ENCODE data around the gene HIRIP3.

HIRIP3 gene

DNA sequence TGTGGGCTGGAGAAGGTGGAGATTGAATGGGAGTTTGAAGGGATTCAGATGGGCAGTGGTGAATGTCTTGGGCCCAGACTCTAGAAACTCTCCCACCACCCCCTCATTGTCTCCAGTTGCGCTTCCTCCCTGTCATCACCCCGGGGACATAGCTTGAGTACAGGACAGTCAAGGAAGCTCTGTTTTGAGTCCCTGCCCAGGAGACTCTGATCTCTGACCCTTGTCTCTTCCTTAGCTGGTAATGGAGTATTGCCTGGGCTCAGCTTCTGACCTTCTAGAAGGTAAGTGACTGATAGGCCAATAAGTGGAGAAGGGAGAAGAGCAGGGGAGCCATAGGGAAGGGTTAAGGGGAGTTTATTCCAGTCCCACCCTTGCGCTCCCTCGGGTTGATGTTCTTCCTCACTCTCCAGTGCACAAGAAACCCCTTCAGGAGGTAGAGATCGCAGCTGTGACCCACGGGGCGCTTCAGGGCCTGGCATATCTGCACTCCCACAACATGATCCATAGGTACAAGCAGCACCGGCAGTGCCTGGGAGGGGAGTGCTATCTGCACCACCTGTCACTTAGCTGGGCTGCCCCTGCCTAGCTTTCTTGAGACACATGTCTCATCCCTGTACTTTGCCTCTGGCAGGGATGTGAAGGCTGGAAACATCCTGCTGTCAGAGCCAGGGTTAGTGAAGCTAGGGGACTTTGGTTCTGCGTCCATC, 16.7 kb downstream of the HIRIP3 start:
- H3K4me3 ChIP-seq (replicated peaks; ENCODE audit: insufficient read depth, low read length), result no peak overlapping the region
- H3K27ac ChIP-seq (replicated peaks), result no peak overlapping the region
- no peak for DNase-seq (ENCODE audit: low read depth in 1 of 2, low spot score in 1 of 2)
- TF ChIP-seq, protein P1, sequence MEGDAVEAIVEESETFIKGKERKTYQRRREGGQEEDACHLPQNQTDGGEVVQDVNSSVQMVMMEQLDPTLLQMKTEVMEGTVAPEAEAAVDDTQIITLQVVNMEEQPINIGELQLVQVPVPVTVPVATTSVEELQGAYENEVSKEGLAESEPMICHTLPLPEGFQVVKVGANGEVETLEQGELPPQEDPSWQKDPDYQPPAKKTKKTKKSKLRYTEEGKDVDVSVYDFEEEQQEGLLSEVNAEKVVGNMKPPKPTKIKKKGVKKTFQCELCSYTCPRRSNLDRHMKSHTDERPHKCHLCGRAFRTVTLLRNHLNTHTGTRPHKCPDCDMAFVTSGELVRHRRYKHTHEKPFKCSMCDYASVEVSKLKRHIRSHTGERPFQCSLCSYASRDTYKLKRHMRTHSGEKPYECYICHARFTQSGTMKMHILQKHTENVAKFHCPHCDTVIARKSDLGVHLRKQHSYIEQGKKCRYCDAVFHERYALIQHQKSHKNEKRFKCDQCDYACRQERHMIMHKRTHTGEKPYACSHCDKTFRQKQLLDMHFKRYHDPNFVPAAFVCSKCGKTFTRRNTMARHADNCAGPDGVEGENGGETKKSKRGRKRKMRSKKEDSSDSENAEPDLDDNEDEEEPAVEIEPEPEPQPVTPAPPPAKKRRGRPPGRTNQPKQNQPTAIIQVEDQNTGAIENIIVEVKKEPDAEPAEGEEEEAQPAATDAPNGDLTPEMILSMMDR (IDR thresholded peaks at IDR 0.05; ENCODE audit: insufficient read depth, low read length), result no peak
- TF ChIP-seq POLR2AphosphoS5 (IDR thresholded peaks at IDR 0.05; ENCODE audit: low read depth) (no peak), SPI1 (IDR thresholded peaks at IDR 0.05; ENCODE audit: borderline replicate concordance, low read depth) (no peak), GABPA (IDR thresholded peaks at IDR 0.05; ENCODE audit: low read depth) (no peak)
- TF ChIP-seq, protein P2, sequence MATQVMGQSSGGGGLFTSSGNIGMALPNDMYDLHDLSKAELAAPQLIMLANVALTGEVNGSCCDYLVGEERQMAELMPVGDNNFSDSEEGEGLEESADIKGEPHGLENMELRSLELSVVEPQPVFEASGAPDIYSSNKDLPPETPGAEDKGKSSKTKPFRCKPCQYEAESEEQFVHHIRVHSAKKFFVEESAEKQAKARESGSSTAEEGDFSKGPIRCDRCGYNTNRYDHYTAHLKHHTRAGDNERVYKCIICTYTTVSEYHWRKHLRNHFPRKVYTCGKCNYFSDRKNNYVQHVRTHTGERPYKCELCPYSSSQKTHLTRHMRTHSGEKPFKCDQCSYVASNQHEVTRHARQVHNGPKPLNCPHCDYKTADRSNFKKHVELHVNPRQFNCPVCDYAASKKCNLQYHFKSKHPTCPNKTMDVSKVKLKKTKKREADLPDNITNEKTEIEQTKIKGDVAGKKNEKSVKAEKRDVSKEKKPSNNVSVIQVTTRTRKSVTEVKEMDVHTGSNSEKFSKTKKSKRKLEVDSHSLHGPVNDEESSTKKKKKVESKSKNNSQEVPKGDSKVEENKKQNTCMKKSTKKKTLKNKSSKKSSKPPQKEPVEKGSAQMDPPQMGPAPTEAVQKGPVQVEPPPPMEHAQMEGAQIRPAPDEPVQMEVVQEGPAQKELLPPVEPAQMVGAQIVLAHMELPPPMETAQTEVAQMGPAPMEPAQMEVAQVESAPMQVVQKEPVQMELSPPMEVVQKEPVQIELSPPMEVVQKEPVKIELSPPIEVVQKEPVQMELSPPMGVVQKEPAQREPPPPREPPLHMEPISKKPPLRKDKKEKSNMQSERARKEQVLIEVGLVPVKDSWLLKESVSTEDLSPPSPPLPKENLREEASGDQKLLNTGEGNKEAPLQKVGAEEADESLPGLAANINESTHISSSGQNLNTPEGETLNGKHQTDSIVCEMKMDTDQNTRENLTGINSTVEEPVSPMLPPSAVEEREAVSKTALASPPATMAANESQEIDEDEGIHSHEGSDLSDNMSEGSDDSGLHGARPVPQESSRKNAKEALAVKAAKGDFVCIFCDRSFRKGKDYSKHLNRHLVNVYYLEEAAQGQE (IDR thresholded peaks at IDR 0.05; ENCODE audit: insufficient replicate concordance, low read depth), result no peak
- no peaks in the 10 kb centered on the region for H3K27me3 ChIP-seq (ENCODE audit: insufficient read depth, poor library complexity, severe bottlenecking)

DNA sequence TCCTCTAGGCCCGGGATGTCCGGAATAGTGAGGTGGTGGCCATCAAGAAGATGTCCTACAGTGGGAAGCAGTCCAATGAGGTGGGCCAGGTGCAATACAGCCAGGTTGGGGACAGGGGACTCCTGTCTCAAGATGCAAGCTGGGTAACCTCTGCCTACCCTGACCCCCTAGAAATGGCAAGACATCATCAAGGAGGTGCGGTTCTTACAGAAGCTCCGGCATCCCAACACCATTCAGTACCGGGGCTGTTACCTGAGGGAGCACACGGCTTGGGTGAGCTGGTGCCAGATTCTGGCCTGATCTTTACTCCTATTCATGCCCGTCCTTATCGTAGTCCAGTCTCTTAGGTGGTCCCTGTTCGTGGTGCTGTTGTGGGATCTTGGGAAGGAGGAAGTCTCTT, 17.3 kb downstream of the HIRIP3 start:
- no peak for DNase-seq (ENCODE audit: low read depth in 1 of 2, low spot score in 1 of 2)
- H3K27ac ChIP-seq (replicated peaks), result no peak overlapping the region
- H3K4me3 ChIP-seq (replicated peaks; ENCODE audit: insufficient read depth, low read length), result no peak overlapping the region
- no peaks in the 10 kb centered on the region for H3K27me3 ChIP-seq (ENCODE audit: insufficient read depth, poor library complexity, severe bottlenecking)
- TF ChIP-seq, protein P1 (IDR thresholded peaks at IDR 0.05; ENCODE audit: insufficient read depth, low read length), result no peak
- no peak for TF ChIP-seq POLR2AphosphoS5 (IDR thresholded peaks at IDR 0.05; ENCODE audit: low read depth)
- TF ChIP-seq, protein P2 (IDR thresholded peaks at IDR 0.05; ENCODE audit: insufficient replicate concordance, low read depth), result no peak
- TF ChIP-seq SPI1 (IDR thresholded peaks at IDR 0.05; ENCODE audit: borderline replicate concordance, low read depth), result no peak

DNA sequence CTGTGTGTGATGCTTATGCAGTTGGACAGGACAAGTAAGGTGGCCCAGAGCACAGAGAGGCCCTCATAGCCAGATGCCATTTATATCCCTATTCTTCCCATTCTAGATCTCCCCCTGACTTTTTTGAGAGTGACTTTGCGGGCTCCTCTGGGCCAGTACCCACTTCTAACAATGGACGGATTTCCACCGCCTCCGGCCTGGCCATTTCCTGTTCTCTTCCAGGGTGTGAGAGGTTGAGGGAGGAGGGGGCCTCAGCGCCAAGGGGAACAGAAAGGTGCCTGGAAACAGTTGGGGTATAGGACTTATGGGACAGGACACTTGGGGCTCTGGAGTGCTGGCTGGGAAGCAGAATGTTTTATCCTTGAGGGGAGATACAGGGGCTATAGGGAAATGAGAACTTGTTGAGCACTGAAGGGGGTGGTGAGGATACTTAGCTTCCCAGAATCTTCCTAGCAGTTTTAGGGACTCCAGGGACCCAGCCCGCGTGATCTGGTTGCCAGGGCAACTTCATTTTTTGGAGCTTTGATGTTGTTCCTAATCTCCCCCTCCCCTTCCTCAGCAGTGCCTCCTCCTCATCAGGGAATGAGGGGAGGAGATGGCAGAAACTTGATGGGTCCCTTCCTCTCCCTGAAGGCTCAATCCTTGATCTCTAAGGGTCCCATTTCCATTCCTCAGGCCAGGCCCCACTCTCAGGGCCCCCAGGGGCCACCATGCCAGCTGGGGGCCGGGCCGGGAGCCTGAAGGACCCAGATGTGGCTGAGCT, 18.2 kb downstream of the HIRIP3 start:
- no peak for DNase-seq (ENCODE audit: low read depth in 1 of 2, low spot score in 1 of 2)
- Histone ChIP-seq H3K27ac (replicated peaks) (no peak overlapping the region), H3K27me3 (ENCODE audit: insufficient read depth, poor library complexity, severe bottlenecking) (no peaks in the 10 kb centered on the region), H3K4me3 (replicated peaks; ENCODE audit: insufficient read depth, low read length) (no peak overlapping the region)
- TF ChIP-seq, protein P2 (IDR thresholded peaks at IDR 0.05; ENCODE audit: insufficient replicate concordance, low read depth), result no peak
